NCI-H1436 (cell line): ENCODE data around the gene ZDHHC13.

ENCODE experiments used
- DNase-seq: peaks from one replicate; lab custom pipeline; 2025; lab: John Stamatoyannopoulos, UW

ZDHHC13 gene

DNA sequence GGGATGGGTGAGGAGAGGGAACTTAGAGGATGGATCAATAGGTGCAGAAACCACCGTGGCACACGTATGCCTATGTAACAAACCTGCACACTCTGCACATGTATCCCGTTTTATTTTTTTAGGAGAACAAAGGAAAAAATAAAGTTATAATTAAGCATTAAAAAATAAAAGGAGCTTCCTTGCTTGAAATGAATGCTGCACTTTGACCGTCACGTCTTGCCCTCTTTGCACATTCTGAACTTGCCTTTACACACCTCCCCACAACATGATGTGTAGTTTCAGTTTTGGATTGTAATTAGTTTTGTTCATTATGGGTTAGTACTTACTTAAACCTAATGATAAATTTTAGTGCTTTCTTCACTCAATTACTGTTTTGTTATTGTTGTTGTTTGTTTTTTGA is 87.9 kb downstream of the ZDHHC13 start:
- DNase-seq, result no peak

DNA sequence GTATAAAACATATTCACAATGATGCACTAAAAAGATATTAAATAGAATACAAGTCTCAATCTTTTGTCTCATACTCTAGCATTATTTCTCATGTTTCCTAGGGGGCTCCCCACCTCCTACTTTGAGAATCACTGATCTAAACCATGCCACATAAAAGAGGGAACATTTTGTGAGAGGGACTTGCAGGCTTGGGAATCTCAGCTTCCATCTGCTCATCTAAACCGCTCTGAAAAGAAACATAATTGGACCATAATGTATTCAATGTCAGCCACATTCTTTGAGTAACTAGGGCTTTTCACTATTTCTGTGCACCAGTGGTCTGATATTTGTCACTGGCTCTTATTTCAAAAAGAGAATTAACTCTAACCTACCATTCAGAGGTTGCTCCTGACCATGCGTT is 91.2 kb downstream of the ZDHHC13 start:
- no peak for DNase-seq

DNA sequence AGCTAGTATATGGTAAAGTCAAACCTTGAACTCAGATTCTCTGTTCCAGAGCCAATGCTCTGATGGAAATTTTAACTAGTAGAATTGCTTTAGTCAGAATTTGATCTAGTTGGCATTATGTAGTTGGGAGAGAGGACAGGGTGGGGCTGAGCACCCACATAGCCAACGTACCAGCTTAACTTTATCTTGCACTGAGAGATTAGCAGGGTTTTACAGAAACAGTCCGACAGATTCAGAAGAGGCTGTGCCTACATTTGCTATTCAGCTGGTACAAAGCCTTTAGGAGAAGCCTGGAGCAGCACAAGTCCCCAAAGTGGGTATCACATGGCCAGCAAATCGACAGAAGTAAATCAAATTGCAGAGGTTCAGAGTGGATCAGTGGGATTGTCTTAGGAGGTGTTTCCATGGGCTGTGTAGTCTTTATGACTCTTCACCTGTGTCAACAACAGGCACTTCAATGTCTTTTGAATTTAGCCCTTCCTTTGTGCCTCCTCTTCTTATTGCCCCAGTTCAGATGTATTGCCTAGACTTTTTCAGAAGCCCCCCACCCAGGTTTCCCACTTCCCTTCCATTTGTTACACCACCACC is 92.1 kb downstream of the ZDHHC13 start:
- no peak for DNase-seq

DNA sequence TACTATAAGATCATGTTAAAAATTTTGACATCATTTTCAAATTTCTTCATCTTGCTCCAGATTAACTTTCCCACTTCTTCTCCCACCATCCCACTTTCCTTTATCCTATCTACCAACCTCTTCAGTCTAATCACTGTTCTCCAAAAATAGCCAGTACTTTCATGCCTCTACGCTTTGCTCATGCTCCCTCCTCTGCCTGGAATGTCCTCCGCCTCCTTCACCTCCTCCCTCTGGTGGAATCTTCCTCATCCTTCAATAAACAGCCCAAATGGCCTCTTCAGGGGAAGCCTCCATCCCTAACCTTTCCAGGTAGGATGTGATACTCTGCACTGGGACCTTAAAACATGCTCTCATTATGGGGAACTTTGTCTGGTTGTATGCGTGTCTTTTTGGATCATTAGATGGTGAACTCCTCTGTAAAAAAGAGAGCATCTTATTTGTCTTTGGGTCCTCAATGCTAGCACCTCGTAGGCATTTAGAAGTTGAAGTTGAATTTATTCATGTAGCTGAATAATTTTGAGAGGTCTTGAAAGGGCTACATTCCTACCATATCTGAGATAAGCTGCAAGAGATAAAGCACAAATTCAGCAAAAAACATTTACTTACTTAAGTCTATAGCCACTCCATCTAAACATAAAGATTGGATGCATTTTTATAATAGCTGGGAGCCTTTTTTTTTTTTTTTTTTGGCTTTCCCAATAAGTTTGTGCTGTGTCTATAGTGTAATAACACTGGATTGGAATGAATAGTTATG is 92.8 kb downstream of the ZDHHC13 start:
- DNase-seq, result no peak

DNA sequence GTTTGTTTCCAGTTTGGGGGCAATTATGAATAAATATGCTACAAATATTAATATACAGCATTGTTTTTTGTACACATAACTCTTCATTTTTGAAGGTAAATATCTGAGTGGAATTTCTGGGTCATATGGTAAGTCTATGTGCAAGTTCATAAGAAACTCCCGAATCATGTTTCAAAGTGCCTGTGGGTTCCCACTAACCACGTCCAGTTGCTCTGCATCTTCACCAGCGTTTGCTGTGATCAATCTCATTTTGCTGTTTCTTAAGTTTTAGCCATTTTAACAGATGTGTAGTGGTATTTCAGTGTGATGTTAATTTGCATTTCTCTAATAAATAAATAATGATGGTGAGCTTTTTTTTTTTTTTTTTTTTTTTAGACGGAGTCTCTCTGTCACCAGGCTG is 99.1 kb downstream of the ZDHHC13 start:
- DNase-seq, result no peak

DNA sequence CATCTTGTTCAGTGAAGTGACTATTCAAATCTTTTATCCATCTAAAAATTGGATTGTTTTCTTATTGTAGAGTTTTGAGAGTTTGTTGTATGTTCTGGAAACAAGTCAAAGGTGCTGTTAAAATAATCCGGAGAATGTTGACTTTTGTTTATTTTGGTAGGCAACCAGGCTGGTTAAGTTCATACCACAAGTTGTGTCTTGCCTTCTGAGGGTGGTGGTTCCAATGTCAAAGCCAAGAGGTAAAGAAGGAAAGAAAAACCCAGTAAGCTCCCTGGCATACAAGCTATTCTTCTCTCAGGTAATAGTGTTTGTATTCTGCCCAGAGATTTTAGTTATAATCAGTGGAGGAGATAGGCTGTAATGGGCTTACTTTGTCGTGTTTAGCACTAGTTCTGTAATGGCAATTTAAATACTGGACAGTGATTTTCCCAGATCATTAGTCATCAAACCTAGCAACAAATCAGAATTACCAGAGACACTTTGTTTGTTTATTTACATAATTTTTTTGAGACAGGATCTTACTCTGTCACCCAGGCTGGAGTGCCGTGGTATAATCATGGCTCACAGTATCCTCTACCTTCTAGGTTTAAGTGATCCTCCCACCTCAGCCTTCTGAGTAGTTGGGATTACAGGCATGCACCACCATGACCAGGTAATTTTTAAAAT is 99.9 kb downstream of the ZDHHC13 start:
- DNase-seq, result no peak

DNA sequence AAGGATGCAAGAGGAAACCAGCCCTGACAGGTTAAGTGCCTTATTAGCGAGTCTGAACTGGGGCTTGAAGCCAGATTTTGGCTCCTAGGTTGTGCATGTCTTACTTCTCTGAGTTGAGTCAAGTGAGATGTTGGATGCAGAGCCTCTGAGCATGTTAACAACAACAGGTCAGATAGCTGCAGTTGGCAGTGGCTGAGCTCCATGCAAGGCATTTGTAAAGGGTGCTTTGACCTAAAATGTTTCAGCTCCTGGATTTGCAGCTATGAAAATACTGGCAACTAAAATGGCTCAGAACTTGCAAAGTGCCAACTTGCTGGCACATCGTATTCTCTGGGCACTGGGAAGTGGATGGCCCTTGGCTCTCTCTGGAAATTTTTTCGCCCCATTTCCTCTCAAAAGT is 101.2 kb downstream of the ZDHHC13 start:
- DNase-seq, result no peak

DNA sequence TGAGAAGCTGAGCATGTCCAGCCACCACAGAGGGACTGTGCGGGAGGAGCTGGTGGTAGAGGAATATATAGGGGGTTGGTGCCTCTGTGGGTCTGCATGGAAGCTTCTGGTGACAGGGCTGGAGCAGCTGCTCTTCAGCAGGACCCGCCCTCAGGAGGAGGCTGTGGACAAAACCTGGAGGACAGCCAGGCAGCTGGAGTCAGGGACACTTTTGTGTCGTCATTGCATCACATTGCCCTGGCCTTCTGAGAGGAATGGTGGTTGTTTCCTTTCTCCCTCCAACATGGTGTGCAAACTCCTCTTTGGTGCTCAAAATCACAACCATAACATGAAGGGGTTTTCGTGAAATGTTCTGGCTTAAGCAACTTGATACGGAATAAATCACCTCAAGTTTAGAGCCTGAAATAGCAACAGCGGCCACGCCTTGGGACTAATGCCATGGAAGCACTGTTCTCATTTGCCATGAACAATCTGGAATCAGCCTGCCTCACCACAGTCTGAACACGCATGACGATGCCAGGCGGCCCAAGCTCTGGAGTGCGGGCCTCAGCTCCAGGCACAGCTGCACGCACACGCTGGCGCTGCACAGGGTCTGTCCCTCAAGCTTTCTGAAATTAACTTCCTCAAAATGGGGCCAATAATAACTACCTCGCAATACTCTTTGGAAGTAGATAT is 102.0 kb downstream of the ZDHHC13 start:
- DNase-seq, result no peak

DNA sequence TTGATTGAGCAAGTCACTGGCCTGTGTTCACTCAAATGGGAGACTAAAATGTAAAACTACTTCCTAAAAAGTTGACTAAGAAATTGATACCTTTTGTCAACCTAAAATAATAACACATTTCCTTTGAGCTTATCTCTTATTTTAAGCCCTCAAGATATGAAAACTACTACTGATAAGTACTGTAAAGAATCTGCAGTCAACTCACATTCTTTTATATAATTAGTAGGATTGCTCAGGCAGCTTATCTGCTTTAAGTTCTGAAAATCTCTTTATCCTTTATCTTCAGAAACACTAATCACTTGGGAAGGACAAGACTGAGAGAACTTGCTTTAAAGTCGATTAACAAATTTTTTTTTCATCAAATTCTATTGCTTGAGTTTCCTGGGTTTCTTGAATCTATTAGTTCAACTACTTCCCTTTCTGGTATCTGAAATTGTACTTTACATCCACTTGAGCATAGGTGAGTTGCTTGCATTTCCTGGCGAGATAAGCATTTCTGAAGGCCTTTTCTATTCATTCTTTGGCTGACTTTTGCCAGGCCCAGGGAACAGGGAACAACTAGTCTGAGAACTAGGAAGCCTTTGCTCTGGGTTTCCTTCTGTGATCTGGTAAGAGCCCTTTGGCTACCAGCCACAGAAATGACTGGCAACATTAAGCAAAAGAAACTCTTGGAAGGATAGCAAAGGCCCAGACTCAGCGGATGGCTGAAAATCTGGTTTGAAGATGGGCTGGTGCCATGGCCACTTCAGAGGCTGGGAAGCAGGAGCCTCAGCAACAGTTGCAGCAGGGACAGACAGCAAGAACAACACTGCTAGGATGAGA is 104.1 kb downstream of the ZDHHC13 start:
- DNase-seq, result no peak

DNA sequence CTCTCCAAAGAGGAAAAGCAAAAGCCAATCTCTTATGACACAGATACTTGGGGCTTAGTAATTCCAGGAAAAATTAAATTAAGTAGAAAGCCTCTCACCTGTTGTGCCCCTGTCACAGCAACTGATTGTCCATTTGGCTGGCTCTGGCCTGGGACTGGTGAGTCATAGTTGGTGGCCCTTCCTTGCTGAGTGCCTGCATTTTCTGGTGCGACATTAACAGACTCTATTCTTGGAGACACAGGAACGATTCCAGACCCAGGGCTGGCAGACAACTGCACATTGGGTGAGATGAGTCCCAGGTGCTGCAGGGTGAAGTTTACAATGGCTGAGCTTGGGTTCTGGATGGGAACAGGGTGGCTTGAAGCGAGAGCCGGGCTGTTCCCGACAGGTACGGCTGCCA is 108.2 kb downstream of the ZDHHC13 start:
- DNase-seq, result no peak

DNA sequence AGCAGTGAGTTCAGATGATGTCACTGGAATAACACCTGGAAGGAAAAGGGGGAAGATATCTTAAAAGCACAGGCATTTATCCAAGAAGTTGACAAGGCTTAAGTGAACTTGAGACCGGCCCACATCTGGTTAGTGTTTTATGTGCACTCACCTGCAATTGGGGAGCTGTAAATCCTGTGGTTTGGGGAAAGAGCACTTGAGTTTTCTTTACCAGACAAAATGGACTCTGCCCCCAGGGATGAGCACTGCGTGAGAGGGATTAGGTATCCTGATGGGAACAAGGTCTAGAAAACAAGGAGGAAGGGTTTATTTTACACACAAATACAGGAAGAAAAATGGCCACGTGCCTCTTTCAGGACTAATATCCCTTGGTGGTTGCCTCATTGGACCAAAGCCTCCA is 108.6 kb downstream of the ZDHHC13 start:
- DNase-seq, result no peak
